ENCODE data around the gene SEMA4F.

DNA sequence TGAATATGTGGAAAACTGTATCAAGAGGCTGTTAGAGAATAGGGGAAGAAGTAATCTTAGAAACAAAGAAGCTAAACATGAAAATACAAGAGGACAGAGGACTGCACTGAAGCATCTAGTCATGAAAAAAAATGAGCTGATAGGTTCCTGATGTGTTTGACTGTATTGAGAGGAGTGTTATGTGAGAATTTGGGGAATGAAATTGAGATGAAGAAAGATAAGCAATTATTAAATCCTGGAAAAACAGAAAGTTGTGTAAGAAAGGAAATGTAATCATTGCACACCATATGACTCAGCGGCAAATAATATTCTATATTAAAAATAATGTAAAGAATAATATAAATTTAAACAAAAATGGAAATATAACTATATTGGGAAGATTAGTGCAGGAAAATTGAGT, 71.2 kb downstream of the SEMA4F start:
- TF ChIP-seq, protein P1, sequence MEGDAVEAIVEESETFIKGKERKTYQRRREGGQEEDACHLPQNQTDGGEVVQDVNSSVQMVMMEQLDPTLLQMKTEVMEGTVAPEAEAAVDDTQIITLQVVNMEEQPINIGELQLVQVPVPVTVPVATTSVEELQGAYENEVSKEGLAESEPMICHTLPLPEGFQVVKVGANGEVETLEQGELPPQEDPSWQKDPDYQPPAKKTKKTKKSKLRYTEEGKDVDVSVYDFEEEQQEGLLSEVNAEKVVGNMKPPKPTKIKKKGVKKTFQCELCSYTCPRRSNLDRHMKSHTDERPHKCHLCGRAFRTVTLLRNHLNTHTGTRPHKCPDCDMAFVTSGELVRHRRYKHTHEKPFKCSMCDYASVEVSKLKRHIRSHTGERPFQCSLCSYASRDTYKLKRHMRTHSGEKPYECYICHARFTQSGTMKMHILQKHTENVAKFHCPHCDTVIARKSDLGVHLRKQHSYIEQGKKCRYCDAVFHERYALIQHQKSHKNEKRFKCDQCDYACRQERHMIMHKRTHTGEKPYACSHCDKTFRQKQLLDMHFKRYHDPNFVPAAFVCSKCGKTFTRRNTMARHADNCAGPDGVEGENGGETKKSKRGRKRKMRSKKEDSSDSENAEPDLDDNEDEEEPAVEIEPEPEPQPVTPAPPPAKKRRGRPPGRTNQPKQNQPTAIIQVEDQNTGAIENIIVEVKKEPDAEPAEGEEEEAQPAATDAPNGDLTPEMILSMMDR (IDR thresholded peaks at IDR 0.05), result no peak
- no peak for TF ChIP-seq POLR2A (IDR thresholded peaks at IDR 0.05)
